ENCODE results near the gene EFNB3. TPM values are rescaled to one million over a fixed set of nuclear protein-coding genes. Genes with fewer than 3 reads are reported as not detected.

EFNB3 gene
- total and polyA plus RNA-seq, 2 of the 8 experiments (the other 6 are each of a cell fraction or from before 2014, with no cell fraction given): 15.0 to 27.3 TPM

GRCh38 chr17:7727886-7728285 lies 22.9 kb downstream of the EFNB3 start (continued):
- TF ChIP-seq JUND (IDR thresholded peaks at IDR 0.05; ENCODE audit: low read length): no peak
- no peak for TF ChIP-seq CREB1 (IDR thresholded peaks at IDR 0.05)
- no peak for TF ChIP-seq PHF8 (conservative IDR thresholded peaks at IDR 0.05; ENCODE audit: low read depth, low read length)
- TF ChIP-seq ATF3 (IDR thresholded peaks at IDR 0.05; ENCODE audit: insufficient read depth, low read depth, low read length): no peak
- TF ChIP-seq ZNF274 (IDR thresholded peaks at IDR 0.05; ENCODE audit: borderline replicate concordance, extremely low read depth, low read length): no peak
- TF ChIP-seq SUZ12 (IDR thresholded peaks at IDR 0.05; ENCODE audit: low read length): no peak
- TF ChIP-seq RXRA (IDR thresholded peaks at IDR 0.05; ENCODE audit: insufficient read depth, low read depth, low read length): no peak

All from H1 (cell line).